Liver (tissue), 3 donors: ENCODE data around the gene BEX3.

ENCODE experiments used
- CTCF ChIP-seq: fragments of 150-350 bp; IDR thresholded peaks from 2 replicates; pipeline ENCODE4 v1.5.1; 2017; ENCODE audit warnings: improper control_type of control experiment, low read depth, low read length; ENCODE audit not compliant: missing input control
- EGR1 ChIP-seq, 2 donors: IDR thresholded peaks; 2 replicates each; pipeline ENCODE4 v1.6.1; 2016 to 2018; ENCODE audit warnings: antibody characterized with exemption in 2 of 2, low read depth in 2 of 2
- GABPA ChIP-seq, 2 donors: IDR thresholded peaks in 1 of 2; conservative IDR thresholded peaks in 1 of 2; 2 replicates each; pipeline ENCODE4 v1.6.1; 2016; ENCODE audit warnings: antibody characterized with exemption in 2 of 2, mild to moderate bottlenecking in 1 of 2, moderate library complexity in 1 of 2
- JUND ChIP-seq, 2 donors: IDR thresholded peaks; 2 replicates each; pipeline ENCODE4 v1.6.1; 2016; ENCODE audit warnings: antibody characterized with exemption in 2 of 2
- MAX ChIP-seq: IDR thresholded peaks from 2 replicates; pipeline ENCODE4 v1.6.1; 2016; ENCODE audit warnings: antibody characterized with exemption
- NR2F2 ChIP-seq: IDR thresholded peaks from 2 replicates; pipeline ENCODE4 v1.6.1; 2016; ENCODE audit warnings: antibody characterized with exemption
- RAD21 ChIP-seq, 2 donors: IDR thresholded peaks; 2 replicates each; pipeline ENCODE4 v1.6.1; 2016; ENCODE audit warnings: antibody characterized with exemption in 2 of 2, mild to moderate bottlenecking in 2 of 2
- REST ChIP-seq: IDR thresholded peaks from 2 replicates; pipeline ENCODE4 v1.6.1; 2016; ENCODE audit warnings: antibody characterized with exemption, mild to moderate bottlenecking
- RXRA ChIP-seq, 2 donors: IDR thresholded peaks; 2 replicates each; pipeline ENCODE4 v1.6.1; 2017 to 2018; ENCODE audit warnings: antibody characterized with exemption in 2 of 2, mild to moderate bottlenecking in 1 of 2
- SP1 ChIP-seq: IDR thresholded peaks from 2 replicates; pipeline ENCODE4 v1.6.1; 2018; ENCODE audit warnings: antibody characterized with exemption, mild to moderate bottlenecking
- YY1 ChIP-seq: IDR thresholded peaks from 2 replicates; pipeline ENCODE4 v1.6.1; 2016; ENCODE audit warnings: antibody characterized with exemption, mild to moderate bottlenecking
- ZBTB33 ChIP-seq: IDR thresholded peaks from 2 replicates; pipeline ENCODE4 v1.6.1; 2016; ENCODE audit warnings: antibody characterized with exemption
- donor health status: healthy.
- donor health status: healthy.

GRCh38 chrX:103330681-103331288 lies 45.6 kb upstream of the BEX3 start:
- TF ChIP-seq CTCF (no peak), REST (no peak), JUND (IDR thresholded peaks at IDR 0.05) (no peak), MAX (no peak), RAD21 (IDR thresholded peaks at IDR 0.05) (no peak), ZBTB33 (no peak), YY1 (no peak), SP1 (no peak), GABPA (IDR thresholded peaks at IDR 0.05 in 1 of 2, conservative IDR thresholded peaks at IDR 0.05 in 1 of 2) (no peak), EGR1 (IDR thresholded peaks at IDR 0.05; ENCODE audit: low read depth in 2 of 2) (no peak), NR2F2 (no peak), RXRA (IDR thresholded peaks at IDR 0.05) (no peak)
